ENCODE results near the gene TVP23A. TPM values are rescaled to one million over a fixed set of nuclear protein-coding genes. Genes with fewer than 3 reads are reported as not detected.
"Not testable (repeated sequence)": the region's sequence is repeated elsewhere in the genome, so short reads cannot be mapped to it uniquely, and the experiment has no call there.

The TVP23A gene
- total RNA-seq, 1 donor from 2014 or later, result 6.9 TPM

DNA sequence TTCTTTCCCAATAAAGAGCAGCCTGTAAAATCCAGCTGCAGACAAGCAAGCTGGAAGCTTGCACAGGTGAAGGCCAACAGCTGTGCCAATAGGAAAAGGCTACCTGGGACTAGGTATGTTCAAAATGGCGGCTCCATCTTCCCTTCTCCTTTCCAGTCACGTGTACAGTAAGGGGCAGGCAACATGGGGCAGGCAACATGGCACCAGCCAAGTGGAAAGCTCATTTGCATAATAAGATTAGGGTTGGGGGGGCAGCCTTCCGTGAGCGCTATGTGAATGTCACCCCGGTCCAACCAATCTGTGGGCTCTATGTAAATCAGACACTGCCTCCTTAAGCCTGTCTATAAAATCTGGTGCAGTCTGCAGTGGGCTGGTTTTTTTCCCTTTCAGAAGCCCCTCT, 31.3 kb downstream of the TVP23A start:
- H3K4me3 Mint-ChIP-seq, result no peak overlapping the region

DNA sequence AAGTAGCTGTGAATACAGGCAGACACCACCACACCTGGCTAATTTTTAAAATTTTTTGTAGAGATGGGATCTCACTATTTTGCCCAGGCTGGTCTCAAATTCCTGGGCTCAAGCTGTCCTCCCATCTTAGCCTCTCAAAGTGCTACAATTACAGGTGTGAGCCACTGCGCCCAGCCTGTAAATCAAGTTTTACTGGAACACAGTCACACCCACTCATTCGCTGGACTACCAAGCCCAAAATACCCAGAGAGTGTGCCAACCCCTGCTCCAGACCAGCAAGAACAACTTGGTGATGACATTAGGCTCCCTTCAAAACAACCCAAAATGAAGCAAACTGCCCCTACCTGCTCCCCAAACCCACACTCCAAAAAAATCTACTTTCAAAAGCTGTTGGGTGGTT, 36.0 kb downstream of the TVP23A start:
- Mint-ChIP-seq H3K36me3 (ENCODE audit: low read depth) (no peaks in the 10 kb centered on the region), H3K27ac (ENCODE audit: unreplicated experiment) (no peak overlapping the region), H3K9me3 (no peaks in the 10 kb centered on the region), H3K4me1 (peaks cover 2% of the 10 kb centered on the region), H3K4me3 (no peak overlapping the region), H3K27me3 (ENCODE audit: low read depth) (no peaks in the 10 kb centered on the region)
- DNase-seq (ENCODE audit: low read depth, low spot score), result no peak
- TF ChIP-seq, protein P1, sequence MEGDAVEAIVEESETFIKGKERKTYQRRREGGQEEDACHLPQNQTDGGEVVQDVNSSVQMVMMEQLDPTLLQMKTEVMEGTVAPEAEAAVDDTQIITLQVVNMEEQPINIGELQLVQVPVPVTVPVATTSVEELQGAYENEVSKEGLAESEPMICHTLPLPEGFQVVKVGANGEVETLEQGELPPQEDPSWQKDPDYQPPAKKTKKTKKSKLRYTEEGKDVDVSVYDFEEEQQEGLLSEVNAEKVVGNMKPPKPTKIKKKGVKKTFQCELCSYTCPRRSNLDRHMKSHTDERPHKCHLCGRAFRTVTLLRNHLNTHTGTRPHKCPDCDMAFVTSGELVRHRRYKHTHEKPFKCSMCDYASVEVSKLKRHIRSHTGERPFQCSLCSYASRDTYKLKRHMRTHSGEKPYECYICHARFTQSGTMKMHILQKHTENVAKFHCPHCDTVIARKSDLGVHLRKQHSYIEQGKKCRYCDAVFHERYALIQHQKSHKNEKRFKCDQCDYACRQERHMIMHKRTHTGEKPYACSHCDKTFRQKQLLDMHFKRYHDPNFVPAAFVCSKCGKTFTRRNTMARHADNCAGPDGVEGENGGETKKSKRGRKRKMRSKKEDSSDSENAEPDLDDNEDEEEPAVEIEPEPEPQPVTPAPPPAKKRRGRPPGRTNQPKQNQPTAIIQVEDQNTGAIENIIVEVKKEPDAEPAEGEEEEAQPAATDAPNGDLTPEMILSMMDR (conservative IDR thresholded peaks at IDR 0.05), result no peak

More for the DNA sequence above, 31.3 kb downstream of the TVP23A start:
- no peaks in the 10 kb centered on the region for H3K27me3 Mint-ChIP-seq (ENCODE audit: low read depth)
- peaks cover 4% of the 10 kb centered on the region for H3K4me1 Mint-ChIP-seq
- H3K9me3 Mint-ChIP-seq, result peaks cover 3% of the 10 kb centered on the region
- no peak for DNase-seq (ENCODE audit: low read depth, low spot score)
- H3K27ac Mint-ChIP-seq (ENCODE audit: unreplicated experiment), result no peak overlapping the region
- H3K36me3 Mint-ChIP-seq (ENCODE audit: low read depth), result peaks cover 4% of the 10 kb centered on the region
- TF ChIP-seq, protein P1 (conservative IDR thresholded peaks at IDR 0.05), result no peak

DNA sequence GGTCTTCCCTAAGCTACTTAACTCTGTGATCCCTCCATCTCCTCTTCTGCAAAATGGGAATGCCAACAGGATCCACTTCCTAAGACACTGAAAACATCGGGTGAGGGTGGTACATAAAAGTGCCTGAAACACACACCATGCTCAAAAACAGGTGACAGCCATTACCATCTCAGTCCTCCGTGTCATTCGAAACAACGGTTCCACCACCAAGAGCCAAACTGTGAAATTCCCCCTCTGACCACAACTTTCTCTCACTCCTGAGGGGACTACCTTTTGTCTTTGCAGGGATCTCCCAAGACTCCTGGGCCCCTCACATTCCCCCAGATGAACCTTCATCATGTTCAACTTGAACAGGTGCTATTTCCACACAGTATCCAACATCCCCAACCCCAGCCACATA, 38.0 kb downstream of the TVP23A start:
- Mint-ChIP-seq H3K9me3 (no peaks in the 10 kb centered on the region), H3K27ac (ENCODE audit: unreplicated experiment) (no peak overlapping the region), H3K4me3 (no peak overlapping the region), H3K27me3 (ENCODE audit: low read depth) (no peaks in the 10 kb centered on the region), H3K4me1 (no peaks in the 10 kb centered on the region), H3K36me3 (ENCODE audit: low read depth) (no peaks in the 10 kb centered on the region)
- DNase-seq (ENCODE audit: low read depth, low spot score), result no peak
- TF ChIP-seq, protein P1 (conservative IDR thresholded peaks at IDR 0.05), result no peak

DNA sequence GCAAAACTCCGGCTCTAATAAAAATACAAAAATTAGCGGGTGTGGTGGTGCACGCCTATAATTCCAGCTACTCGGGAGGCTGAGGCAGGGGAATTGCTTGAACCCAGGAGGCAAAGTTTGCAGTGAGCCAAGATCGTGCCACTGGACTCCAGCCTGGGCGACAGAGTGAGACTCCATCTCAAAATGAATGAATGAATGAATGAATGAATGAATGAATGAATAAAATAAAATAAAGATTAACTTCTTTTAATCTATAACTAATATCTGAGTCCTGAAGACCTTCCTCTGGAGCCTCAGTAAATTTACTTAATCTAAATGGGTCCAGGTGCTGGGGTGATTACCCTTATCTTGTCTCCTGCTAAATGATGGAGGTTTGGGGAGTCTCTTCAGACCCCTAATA, 38.7 kb downstream of the TVP23A start:
- not testable (repeated sequence) for H3K27ac Mint-ChIP-seq (ENCODE audit: unreplicated experiment); H3K4me1 Mint-ChIP-seq

DNA sequence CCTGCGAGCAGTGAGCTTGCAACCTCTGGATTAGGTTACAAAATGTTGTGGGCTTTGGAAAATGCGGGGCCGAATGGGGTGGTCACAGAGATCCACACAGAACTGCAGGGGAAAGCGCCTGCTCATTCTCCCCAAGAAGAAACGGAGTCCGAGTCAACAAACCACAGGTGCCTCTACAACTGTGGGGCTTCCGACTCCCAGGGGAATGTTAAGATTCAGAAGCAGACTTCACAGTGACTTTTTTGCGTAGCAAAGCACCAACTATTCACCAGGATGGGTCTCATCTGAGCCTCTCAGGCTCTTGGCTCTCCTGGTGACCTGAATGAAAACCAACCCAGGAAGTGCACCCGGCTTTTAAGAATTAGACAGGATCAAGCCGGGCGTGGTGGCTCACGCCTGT, 41.2 kb downstream of the TVP23A start:
- H3K4me3 Mint-ChIP-seq, result no peak overlapping the region
- no peaks in the 10 kb centered on the region for H3K36me3 Mint-ChIP-seq (ENCODE audit: low read depth)
- no peaks in the 10 kb centered on the region for H3K27me3 Mint-ChIP-seq (ENCODE audit: low read depth)

More for the DNA sequence above, 38.7 kb downstream of the TVP23A start:
- not testable (repeated sequence) for H3K9me3 Mint-ChIP-seq; DNase-seq (ENCODE audit: low read depth, low spot score); H3K27me3 Mint-ChIP-seq (ENCODE audit: low read depth); H3K4me3 Mint-ChIP-seq; H3K36me3 Mint-ChIP-seq (ENCODE audit: low read depth)

DNA sequence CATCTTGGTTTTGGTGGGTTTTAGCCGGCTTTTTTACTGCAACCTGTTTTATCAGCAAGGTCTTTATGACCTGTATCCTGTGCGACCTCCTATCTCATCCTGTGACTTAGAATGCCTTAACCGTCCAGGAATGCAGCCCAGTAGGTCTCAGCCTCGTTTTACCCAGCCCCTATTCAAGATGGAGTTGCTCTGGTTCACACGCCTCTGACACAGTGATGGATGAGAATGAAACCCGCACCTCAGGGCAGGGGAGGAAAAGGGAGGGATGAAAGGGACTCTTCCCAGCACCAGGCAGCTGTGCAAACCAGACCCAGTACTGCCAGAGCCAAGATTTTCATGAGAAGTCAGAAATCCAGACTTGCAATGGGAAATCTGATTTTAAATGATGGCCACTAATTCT, 41.7 kb downstream of the TVP23A start:
- not testable (repeated sequence) for H3K27ac Mint-ChIP-seq (ENCODE audit: unreplicated experiment); H3K9me3 Mint-ChIP-seq; H3K36me3 Mint-ChIP-seq (ENCODE audit: low read depth); H3K4me3 Mint-ChIP-seq; DNase-seq (ENCODE audit: low read depth, low spot score); H3K27me3 Mint-ChIP-seq (ENCODE audit: low read depth)
- peaks cover 13% of the 10 kb centered on the region for H3K4me1 Mint-ChIP-seq

More for the DNA sequence above, 41.2 kb downstream of the TVP23A start:
- no peak for DNase-seq (ENCODE audit: low read depth, low spot score)
- TF ChIP-seq, protein P1 (conservative IDR thresholded peaks at IDR 0.05), result no peak
- Mint-ChIP-seq H3K27ac (ENCODE audit: unreplicated experiment) (no peak overlapping the region), H3K9me3 (no peaks in the 10 kb centered on the region), H3K4me1 (peaks cover 13% of the 10 kb centered on the region)

DNA sequence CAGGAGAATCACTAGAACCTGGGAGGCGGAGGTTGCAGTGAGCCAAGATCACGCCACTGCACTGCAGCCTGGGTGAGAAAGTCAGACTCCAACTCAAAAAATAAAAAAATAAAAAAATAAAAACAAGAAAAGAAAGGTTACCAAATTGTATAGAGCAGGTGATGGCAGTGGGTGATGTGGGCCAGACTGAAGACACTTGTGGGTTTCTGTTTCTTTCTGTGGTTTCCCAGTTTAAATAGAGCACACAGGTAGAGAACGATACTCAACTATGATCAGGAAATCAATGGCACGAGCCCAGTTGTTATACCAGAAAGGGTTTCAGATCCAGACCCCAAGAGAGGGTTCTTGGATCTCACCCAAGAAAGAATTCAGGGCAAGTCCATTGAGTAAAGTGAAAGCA, 42.3 kb downstream of the TVP23A start:
- TF ChIP-seq, protein P1 (conservative IDR thresholded peaks at IDR 0.05), result no peak
- Mint-ChIP-seq H3K27me3 (ENCODE audit: low read depth) (no peaks in the 10 kb centered on the region), H3K4me3 (no peak overlapping the region), H3K27ac (ENCODE audit: unreplicated experiment) (no peak overlapping the region), H3K36me3 (ENCODE audit: low read depth) (no peaks in the 10 kb centered on the region), H3K9me3 (no peaks in the 10 kb centered on the region), H3K4me1 (peaks cover 13% of the 10 kb centered on the region)
- no peak for DNase-seq (ENCODE audit: low read depth, low spot score)
